Measurements from ENCODE around the gene PROM1.
A peak's percentile ranks its signal among the peaks of the same experiment; 100 is the strongest.

Gene PROM1

DNA sequence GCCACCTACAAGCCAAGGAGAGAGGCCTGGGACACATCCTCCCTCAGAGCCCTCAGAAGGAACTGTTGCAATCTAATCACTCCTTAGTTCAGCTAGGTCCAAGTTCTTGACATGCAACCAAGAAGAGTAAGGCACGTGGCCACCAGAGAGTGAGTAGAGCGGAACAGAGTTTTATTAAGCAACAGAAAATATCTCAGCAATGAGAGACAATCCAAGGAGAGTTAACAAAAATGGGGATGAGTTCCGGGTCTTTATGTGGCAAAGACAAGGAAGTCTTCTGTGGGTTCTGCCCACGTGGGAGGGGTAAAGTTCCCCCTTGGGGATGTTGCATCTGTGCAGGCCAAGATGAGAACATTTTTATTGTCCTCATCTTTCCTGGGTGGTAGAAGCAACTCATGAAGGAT lies 38.5 kb upstream of the PROM1 start:
- Histone ChIP-seq H3F3A (ENCODE audit: insufficient read depth, low read length) (no peaks in the 10 kb centered on the region), H3K36me3 (ENCODE audit: insufficient read depth, low read length) (no peaks in the 10 kb centered on the region), H3K4me2 (ENCODE audit: low read length) (0 out of 2 replicates have a peak overlapping the region, but pooled peaks have one; percentile 9), H3K27ac (ENCODE audit: low read depth, low read length, poor library complexity, severe bottlenecking) (no peak overlapping the region), H2AFZ (ENCODE audit: low read length) (no peak overlapping the region), H3K27me3 (ENCODE audit: insufficient read depth, low read length) (no peaks in the 10 kb centered on the region), H3K4me1 (ENCODE audit: insufficient read depth, low read length, severe bottlenecking) (peaks cover 12% of the 10 kb centered on the region), H3K9me3 (ENCODE audit: low read length) (no peaks in the 10 kb centered on the region), H3K9ac (ENCODE audit: low read length) (no peak overlapping the region), H3K9me2 (ENCODE audit: low read depth, low read length) (no peaks in the 10 kb centered on the region), H3K79me2 (ENCODE audit: insufficient read depth, low read length) (no peaks in the 10 kb centered on the region), H4K20me1 (ENCODE audit: insufficient read depth, low read length) (no peaks in the 10 kb centered on the region), H3K4me3 (ENCODE audit: low read depth, low read length, poor library complexity, severe bottlenecking) (no peak overlapping the region)
- TF ChIP-seq, protein P1, sequence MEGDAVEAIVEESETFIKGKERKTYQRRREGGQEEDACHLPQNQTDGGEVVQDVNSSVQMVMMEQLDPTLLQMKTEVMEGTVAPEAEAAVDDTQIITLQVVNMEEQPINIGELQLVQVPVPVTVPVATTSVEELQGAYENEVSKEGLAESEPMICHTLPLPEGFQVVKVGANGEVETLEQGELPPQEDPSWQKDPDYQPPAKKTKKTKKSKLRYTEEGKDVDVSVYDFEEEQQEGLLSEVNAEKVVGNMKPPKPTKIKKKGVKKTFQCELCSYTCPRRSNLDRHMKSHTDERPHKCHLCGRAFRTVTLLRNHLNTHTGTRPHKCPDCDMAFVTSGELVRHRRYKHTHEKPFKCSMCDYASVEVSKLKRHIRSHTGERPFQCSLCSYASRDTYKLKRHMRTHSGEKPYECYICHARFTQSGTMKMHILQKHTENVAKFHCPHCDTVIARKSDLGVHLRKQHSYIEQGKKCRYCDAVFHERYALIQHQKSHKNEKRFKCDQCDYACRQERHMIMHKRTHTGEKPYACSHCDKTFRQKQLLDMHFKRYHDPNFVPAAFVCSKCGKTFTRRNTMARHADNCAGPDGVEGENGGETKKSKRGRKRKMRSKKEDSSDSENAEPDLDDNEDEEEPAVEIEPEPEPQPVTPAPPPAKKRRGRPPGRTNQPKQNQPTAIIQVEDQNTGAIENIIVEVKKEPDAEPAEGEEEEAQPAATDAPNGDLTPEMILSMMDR (IDR thresholded peaks at IDR 0.05; ENCODE audit: low read length) = no peak
- no peak for TF ChIP-seq EZH2 (IDR thresholded peaks at IDR 0.05; ENCODE audit: borderline replicate concordance, low read length)

DNA sequence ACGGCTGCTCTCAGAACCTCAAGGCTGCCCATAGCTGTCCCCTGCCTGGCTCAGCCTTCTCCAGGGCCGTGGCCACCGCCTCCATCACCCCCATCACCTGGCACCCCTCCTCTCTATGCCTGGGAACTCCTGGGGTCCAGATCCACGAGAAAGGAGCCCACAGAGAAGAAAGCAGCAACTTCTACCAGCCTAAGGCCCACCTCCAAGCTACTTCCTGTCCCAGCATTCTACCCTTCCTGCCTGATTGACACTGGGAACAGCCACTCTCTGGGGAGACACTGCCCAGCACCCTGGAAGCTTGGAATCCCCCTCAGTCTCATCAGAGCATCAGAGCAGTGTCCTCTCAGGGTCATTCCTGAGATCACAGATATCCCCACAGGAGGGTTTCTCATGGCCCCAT lies 36.9 kb upstream of the PROM1 start:
- H4K20me1 ChIP-seq (ENCODE audit: insufficient read depth, low read length) = no peaks in the 10 kb centered on the region
- no peak for TF ChIP-seq EZH2 (IDR thresholded peaks at IDR 0.05; ENCODE audit: borderline replicate concordance, low read length)
- TF ChIP-seq, protein P1 (IDR thresholded peaks at IDR 0.05; ENCODE audit: low read length) = no peak
- no peaks in the 10 kb centered on the region for H3K79me2 ChIP-seq (ENCODE audit: insufficient read depth, low read length)
- H3K4me2 ChIP-seq (ENCODE audit: low read length) = no peak overlapping the region
- no peak overlapping the region for H3K4me3 ChIP-seq (ENCODE audit: low read depth, low read length, poor library complexity, severe bottlenecking)
- no peaks in the 10 kb centered on the region for H3K36me3 ChIP-seq (ENCODE audit: insufficient read depth, low read length)
- no peaks in the 10 kb centered on the region for H3K27me3 ChIP-seq (ENCODE audit: insufficient read depth, low read length)
- no peak overlapping the region for H3K27ac ChIP-seq (ENCODE audit: low read depth, low read length, poor library complexity, severe bottlenecking)
- H3K9me2 ChIP-seq (ENCODE audit: low read depth, low read length) = no peaks in the 10 kb centered on the region
- peaks cover 12% of the 10 kb centered on the region for H3K4me1 ChIP-seq (ENCODE audit: insufficient read depth, low read length, severe bottlenecking)
- H3F3A ChIP-seq (ENCODE audit: insufficient read depth, low read length) = no peaks in the 10 kb centered on the region
- no peaks in the 10 kb centered on the region for H3K9me3 ChIP-seq (ENCODE audit: low read length)
- H3K9ac ChIP-seq (ENCODE audit: low read length) = no peak overlapping the region
- H2AFZ ChIP-seq (ENCODE audit: low read length) = no peak overlapping the region

DNA sequence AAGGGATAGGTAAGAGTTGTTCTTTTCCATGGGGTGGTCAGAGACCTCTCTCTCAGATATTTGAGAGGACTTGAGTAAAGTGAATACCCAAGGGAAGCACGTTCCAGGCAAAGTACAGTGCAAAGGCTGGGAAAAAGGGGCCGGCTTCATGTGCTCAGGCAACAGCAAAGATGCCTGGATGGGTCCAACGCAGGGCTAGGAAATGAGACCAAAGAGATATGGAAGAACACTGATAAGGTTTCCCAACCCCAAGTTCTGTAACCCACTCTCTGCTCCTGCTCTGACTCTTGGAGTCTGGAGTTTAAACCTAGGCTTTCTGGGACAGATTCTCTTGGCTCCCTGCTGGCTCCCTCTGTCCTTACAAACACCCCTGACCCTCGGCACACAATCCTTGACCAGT lies 36.2 kb upstream of the PROM1 start:
- Histone ChIP-seq H3K79me2 (ENCODE audit: insufficient read depth, low read length) (no peaks in the 10 kb centered on the region), H3K4me2 (ENCODE audit: low read length) (no peak overlapping the region), H3K4me3 (ENCODE audit: low read depth, low read length, poor library complexity, severe bottlenecking) (no peak overlapping the region), H3K27me3 (ENCODE audit: insufficient read depth, low read length) (no peaks in the 10 kb centered on the region), H3K36me3 (ENCODE audit: insufficient read depth, low read length) (no peaks in the 10 kb centered on the region), H3F3A (ENCODE audit: insufficient read depth, low read length) (no peaks in the 10 kb centered on the region), H3K4me1 (ENCODE audit: insufficient read depth, low read length, severe bottlenecking) (peaks cover 12% of the 10 kb centered on the region), H3K9ac (ENCODE audit: low read length) (no peak overlapping the region), H3K9me3 (ENCODE audit: low read length) (no peaks in the 10 kb centered on the region), H2AFZ (ENCODE audit: low read length) (no peak overlapping the region), H3K9me2 (ENCODE audit: low read depth, low read length) (no peaks in the 10 kb centered on the region), H4K20me1 (ENCODE audit: insufficient read depth, low read length) (no peaks in the 10 kb centered on the region), H3K27ac (ENCODE audit: low read depth, low read length, poor library complexity, severe bottlenecking) (no peak overlapping the region)
- no peak for TF ChIP-seq EZH2 (IDR thresholded peaks at IDR 0.05; ENCODE audit: borderline replicate concordance, low read length)
- TF ChIP-seq, protein P1 (IDR thresholded peaks at IDR 0.05; ENCODE audit: low read length) = no peak

Measured in OCI-LY1 (cell line).